Lower leg skin (tissue), 4 donors: Measurements from ENCODE around the gene GPRIN1. TPM values are rescaled to one million over a fixed set of nuclear protein-coding genes. Genes with fewer than 3 reads are reported as not detected.

Experiments used
- DNase-seq, 2 donors: peaks; one replicate each; pipeline ENCODE4 v3.0.0-alpha.2; 2019; ENCODE audit warnings: low spot score in 2 of 2
- H3K4me3 ChIP-seq: fragments of 200-600 bp; sonication (generic); 2 replicates; pipeline ENCODE4 v1.5.1; 2017; ENCODE audit warnings: mild to moderate bottlenecking, low read depth; ENCODE audit not compliant: poor library complexity, severe bottlenecking
- CTCF ChIP-seq, 3 donors: fragments of 450-650 bp; IDR thresholded peaks; one replicate each; pipeline ENCODE4 v1.5.1; 2016; ENCODE audit warnings: antibody characterized with exemption in 3 of 3, mild to moderate bottlenecking in 3 of 3, moderate library complexity in 2 of 3
- POLR2A ChIP-seq, 2 donors: fragments of 450-650 bp; IDR thresholded peaks; one replicate each; pipeline ENCODE4 v1.6.1; 2016 to 2017; ENCODE audit warnings: antibody characterized with exemption in 2 of 2, mild to moderate bottlenecking in 1 of 2, moderate library complexity in 1 of 2
- WGBS, 2 donors: methylation state at CpG; one replicate each; pipeline ENCODE4 v1.1.5; 2018; 5-methylcytosine and 5-hydroxymethylcytosine counted together
- intact Hi-C: fragments of 100-400 bp; cut with DNase I; formaldehyde crosslinking; loops from one replicate; pipeline ENCODE4 v1.15.0; 2023; ENCODE audit warnings: low total_unique reads
- total RNA-seq, 4 donors: library from RNA; depleted of rRNA; stranded (reverse); fragments of >200 nt; gene quantifications; one replicate each; pipeline ENCODE4 v1.1.0, GENCODE V29; 2016

Gene GPRIN1
- total RNA-seq, 4 donors from 2014 or later: 0.72 to 1.7 (median 1.5) TPM

GRCh38 chr5:176644878-176645670 is 35.1 kb upstream of the GPRIN1 start:
- H3K4me3 ChIP-seq: no peak overlapping the region
- DNase-seq: no peak
- intact Hi-C loops: no loop called here
- WGBS, 2 donors: 93 to 95% methylated on average over 22 of the region's 22 CpGs
- TF ChIP-seq POLR2A (IDR thresholded peaks at IDR 0.05): no peak
- no peak for TF ChIP-seq CTCF (IDR thresholded peaks at IDR 0.05)

GRCh38 chr5:176644294-176644693 is 34.3 kb upstream of the GPRIN1 start:
- TF ChIP-seq CTCF (IDR thresholded peaks at IDR 0.05) (no peak), POLR2A (IDR thresholded peaks at IDR 0.05) (no peak)
- no peak for DNase-seq
- no peak overlapping the region for H3K4me3 ChIP-seq
- 82 to 84% methylated on average over 8 to 9 of the region's 9 CpGs for WGBS, 2 donors
- intact Hi-C loops: no loop called here

GRCh38 chr5:176643491-176644219 is 33.7 kb upstream of the GPRIN1 start:
- intact Hi-C loops: no loop called here
- TF ChIP-seq POLR2A (IDR thresholded peaks at IDR 0.05) (no peak), CTCF (IDR thresholded peaks at IDR 0.05) (no peak)
- WGBS, 2 donors: 82 to 90% methylated on average over 8 to 11 of the region's 11 CpGs
- no peak overlapping the region for H3K4me3 ChIP-seq
- no peak for DNase-seq

- intact Hi-C loops: no loop called here
- DNase-seq: no peak
- 48 to 60% methylated on average over 15 of the region's 15 CpGs for WGBS, 2 donors
- TF ChIP-seq CTCF (IDR thresholded peaks at IDR 0.05): no peak
- no peak for TF ChIP-seq POLR2A (IDR thresholded peaks at IDR 0.05)
- no peak overlapping the region for H3K4me3 ChIP-seq
Measured at GRCh38 chr5:176642675-176643490, 32.9 kb upstream of the GPRIN1 start.

GRCh38 chr5:176640616-176641015 is 30.7 kb upstream of the GPRIN1 start:
- H3K4me3 ChIP-seq: no peak overlapping the region
- DNase-seq: no peak
- TF ChIP-seq CTCF (IDR thresholded peaks at IDR 0.05) (no peak), POLR2A (IDR thresholded peaks at IDR 0.05) (no peak)
- intact Hi-C loops: no loop called here
- WGBS, 2 donors: 60 to 70% methylated on average over 4 of the region's 4 CpGs
